Astrocyte of the spinal cord (primary cell): ENCODE measurements around the gene TIMM13.

ENCODE experiments used
- DNase-seq: peaks from one replicate; pipeline ENCODE4 v3.0.0; 2011; ENCODE audit warnings: low read depth, low spot score
- H3K4me3 ChIP-seq: 2 replicates; pipeline ENCODE4 v1.5.1; 2011; ENCODE audit warnings: low read depth, mild to moderate bottlenecking, low read length, moderate library complexity
- in situ Hi-C: cut with HindIII; loops from 2 replicates; pipeline ENCODE4 v1.10.0; 2017; ENCODE audit warnings: low sequenced_read_pairs
- TF ChIP-seq, protein P1 (sequence below): IDR thresholded peaks from 2 replicates; pipeline ENCODE4 v1.5.1; 2012; ENCODE audit warnings: low read depth, mild to moderate bottlenecking, low read length, inconsistent platforms

Gene TIMM13

DNA sequence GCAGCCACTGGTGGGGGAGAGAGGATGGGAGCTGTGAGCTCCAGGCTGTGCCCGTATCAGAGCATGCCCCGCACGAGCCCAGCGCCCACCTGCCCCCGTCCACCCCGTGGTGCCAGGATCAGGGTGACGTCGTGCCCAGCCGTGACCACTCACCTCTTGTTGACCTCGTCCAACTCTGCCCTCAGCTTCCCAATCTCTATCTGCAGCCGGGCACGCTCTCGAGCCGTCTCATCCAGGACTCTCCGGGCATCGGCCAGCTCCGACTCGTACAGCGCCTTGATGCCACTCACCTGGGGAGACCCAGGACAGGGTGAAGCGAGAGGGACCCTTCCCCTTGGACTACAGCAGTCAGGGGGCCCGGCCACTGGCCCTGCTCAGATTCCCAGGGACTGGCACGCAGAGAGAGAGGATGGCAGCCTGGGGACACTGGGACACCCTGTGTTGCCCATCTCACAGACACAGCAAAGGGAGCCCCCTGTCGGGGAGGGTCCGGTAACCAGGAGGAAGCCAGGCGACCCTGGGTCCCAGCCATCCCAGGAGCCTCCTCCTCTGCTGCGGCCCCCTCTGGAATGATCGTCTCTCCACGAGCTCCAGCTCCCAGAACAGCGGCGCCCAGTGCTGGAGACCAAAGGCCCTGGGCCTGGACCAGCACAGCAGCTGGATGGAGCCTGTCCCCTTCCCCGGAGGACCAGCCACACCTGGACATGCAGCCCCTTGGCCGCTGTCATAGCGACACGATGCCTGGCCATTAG, 17.0 kb upstream of the TIMM13 start:
- in situ Hi-C loops = no loop called here
- no peak for DNase-seq
- no peak overlapping the region for H3K4me3 ChIP-seq
- TF ChIP-seq, protein P1, sequence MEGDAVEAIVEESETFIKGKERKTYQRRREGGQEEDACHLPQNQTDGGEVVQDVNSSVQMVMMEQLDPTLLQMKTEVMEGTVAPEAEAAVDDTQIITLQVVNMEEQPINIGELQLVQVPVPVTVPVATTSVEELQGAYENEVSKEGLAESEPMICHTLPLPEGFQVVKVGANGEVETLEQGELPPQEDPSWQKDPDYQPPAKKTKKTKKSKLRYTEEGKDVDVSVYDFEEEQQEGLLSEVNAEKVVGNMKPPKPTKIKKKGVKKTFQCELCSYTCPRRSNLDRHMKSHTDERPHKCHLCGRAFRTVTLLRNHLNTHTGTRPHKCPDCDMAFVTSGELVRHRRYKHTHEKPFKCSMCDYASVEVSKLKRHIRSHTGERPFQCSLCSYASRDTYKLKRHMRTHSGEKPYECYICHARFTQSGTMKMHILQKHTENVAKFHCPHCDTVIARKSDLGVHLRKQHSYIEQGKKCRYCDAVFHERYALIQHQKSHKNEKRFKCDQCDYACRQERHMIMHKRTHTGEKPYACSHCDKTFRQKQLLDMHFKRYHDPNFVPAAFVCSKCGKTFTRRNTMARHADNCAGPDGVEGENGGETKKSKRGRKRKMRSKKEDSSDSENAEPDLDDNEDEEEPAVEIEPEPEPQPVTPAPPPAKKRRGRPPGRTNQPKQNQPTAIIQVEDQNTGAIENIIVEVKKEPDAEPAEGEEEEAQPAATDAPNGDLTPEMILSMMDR = no peak

DNA sequence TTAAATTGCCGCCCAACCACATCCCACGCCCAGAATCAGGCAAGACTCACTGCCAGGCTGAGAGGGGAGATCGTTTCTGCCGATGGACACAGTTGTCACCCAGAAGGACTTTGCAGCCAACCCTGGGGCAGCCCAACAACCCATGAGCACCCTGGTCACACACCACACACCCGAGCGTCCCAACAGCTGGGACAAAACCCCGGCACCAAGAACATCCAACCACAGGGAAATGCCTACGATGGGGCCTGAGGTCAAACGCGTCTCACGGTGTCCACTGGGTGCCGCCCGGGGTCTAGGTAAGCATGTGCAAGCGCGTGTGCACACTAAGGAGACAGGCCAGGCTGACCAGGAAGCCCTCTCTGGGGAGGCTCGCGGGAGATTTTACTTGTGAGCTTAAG, 16.4 kb upstream of the TIMM13 start:
- in situ Hi-C loops = no loop called here

DNA sequence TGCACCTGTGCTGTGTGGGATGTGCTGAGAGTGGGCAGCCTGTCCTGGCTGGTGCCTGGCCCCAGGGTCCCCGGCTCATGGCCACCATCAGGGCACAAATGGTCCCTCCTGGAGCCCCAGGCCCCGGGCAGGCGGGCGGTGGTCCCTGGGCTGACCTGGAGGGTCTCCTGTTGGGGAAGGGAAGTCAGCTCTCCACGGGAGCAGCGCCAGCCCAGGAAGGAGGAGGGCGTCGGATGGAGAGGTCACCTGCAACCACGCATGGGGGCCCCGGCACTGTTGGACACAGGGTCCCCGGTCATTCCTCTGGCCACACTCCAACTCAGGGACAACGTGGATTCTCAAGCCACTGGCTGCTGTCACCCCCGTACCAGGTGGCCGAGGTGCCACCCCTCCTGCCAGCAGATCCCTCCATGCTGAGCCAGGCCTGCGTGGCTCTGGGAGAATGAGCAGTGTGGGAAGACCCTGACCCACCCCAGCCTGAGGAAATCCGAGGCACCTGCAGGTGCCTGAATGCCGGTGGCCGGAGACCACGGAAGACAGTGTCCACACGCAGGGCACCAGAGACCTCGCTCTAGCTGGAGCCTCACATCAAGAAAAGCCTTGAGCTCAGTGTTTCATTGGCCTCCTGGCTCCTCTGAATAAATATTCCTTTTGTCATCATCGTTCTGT, 15.9 kb upstream of the TIMM13 start:
- in situ Hi-C loops = no loop called here
- TF ChIP-seq, protein P1 = no peak
- no peak overlapping the region for H3K4me3 ChIP-seq
- no peak for DNase-seq

More for the DNA sequence above, 16.4 kb upstream of the TIMM13 start:
- TF ChIP-seq, protein P1 = no peak
- no peak overlapping the region for H3K4me3 ChIP-seq
- DNase-seq = no peak

DNA sequence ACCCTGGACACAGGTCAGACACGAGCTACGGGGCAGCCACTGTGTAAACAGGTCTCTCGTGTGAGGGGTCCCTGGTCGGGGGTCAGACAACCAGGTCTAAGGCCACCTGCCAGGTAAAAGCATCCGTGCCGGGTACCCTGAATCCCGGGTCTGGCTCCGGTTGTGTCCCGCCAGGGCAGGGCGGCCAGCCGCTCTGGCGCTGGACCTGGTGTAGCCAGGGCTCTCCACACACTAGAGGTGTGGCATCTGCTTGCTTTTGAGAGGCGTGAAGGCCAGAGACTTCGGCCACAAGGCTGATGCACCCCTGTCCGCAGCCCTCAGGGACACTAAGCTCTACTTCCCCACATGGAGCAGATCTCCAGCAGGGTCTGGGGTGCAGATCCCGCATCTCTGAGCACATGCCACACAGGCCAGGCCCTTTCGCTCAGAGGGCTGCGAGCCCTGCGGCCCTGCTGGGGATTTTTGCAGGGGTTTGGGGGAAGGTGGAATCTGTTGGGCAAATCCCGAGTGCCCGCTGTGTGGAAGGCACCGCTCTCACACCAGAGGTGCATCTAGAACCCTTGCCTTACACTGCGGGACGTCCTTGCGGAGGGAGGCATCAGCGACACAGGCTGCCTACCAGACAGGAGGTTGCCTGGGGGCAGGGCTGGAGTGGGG, 13.8 kb upstream of the TIMM13 start:
- TF ChIP-seq, protein P1 = no peak
- H3K4me3 ChIP-seq = no peak overlapping the region
- in situ Hi-C loops = no loop called here
- DNase-seq = no peak

DNA sequence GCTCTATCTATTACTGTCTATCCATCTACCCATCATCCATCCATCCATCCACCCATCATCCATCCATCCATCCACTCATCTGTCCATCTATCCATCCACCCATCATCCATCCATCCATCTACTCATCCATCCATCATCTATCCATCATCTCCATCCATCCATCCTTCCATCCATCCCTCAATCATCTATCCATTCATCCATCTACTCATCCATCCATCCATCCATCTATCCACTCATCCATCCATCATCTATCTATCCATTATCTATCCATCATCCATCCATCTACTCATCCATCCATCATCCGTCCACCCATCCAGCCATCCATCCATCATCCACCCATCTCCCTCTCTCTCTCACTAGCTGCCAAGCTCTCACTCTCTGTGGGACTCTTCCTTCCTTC, 13.1 kb upstream of the TIMM13 start:
- TF ChIP-seq, protein P1 = no peak
- in situ Hi-C loops = no loop called here
- H3K4me3 ChIP-seq = no peak overlapping the region
- DNase-seq = no peak

DNA sequence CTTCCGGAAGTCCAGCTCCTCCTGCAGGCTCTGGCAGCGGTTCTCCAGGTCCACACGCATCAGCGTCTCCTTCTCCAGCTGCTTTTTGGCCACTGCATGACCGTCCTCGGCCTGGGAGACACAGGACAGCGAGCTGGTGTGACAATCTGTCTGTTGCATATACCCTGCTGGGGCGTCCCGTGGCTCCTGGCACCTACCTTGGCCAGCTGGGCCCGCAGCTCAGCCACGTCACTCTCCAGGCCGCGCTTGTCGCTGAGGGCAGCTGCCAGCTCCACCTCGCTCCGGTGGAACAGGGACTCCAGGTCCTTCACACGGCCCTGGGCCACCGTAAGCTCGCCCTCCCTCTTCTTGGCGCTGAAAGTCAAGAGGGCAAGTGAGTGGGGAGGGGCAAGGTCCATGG, 10.8 kb upstream of the TIMM13 start:
- TF ChIP-seq, protein P1 = no peak
- H3K4me3 ChIP-seq = no peak overlapping the region
- DNase-seq = no peak
- in situ Hi-C loops = no loop called here
